ENCODE results near the gene P2RX6. TPM values are rescaled to one million over a fixed set of nuclear protein-coding genes. Genes with fewer than 3 reads are reported as not detected.

The P2RX6 gene
- total and polyA plus RNA-seq, 2 of the 4 experiments (the other 2 are of a cell fraction) = 0.90 to 1.6 TPM

DNA sequence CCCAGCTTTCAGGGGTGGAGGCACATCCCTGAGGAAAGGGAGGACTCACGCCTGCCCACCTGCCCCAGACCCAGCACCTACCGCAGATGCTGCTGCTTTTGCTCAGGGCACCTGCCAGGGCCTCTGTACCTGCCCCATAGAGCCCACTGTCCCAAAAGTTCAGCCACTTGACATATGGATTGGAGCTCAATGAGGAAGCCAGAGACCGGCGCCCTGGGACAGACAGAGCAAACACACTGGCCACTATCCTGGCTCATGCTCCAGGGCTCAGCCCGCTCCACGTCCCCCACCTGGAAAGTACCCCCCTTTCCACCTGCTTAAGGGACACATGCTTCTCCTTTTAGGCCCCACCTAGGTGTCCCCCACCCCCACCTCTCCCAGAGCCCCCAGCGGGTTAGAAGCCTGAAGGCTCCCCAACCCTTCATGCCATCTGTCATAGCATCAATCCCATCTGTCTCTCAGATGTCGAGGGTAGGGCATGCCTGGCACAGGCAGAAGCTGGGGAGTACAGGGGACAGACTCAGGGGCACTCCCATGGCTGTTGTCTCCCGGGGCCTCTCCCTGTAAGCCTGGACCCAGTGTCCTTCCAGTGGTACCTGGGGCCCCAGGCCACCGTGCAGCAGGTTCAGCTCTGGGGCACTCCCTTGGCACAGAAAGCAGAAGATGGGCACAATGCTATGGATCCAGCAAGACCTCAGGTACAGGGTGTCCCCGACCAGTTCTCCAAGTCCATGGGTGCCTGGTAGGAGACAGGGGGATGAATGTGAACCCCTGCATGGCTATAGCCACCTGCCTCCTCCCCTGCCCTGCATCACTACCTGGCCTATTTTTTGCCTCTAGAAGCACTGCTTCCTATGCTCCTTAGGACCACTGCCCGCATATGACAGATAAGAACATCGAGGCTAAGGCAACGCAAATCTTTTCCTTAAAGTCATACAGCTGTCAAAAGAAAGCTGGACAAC, 2.2 kb upstream of the P2RX6 start:
- POLR2A ChIA-PET (ENCODE audit: unreplicated experiment) = no interaction called here
- no peak overlapping the region for H3K56ac ChIP-seq (ENCODE audit: extremely low read depth, insufficient read depth, low read length)
- BruUV-seq (replicated peaks) = no TSS peak
- H3K23ac ChIP-seq (ENCODE audit: low read depth, low read length) = no peak overlapping the region
- H3K4me3 ChIP-seq (ENCODE audit: insufficient read depth, low read depth, low read length) = no peak overlapping the region
- no peak overlapping the region for H3K9ac ChIP-seq (ENCODE audit: low read depth, low read length)
- 0 out of 4 replicates have a peak, but pooled peaks cover 0 to 5% of the 10 kb centered on the region in 2 experiments for H3K79me1 ChIP-seq (ENCODE audit: low read depth in 1 of 2, low read length in 2 of 2)
- no peak overlapping the region for H3K4ac ChIP-seq (ENCODE audit: low read depth, low read length)
- no peak for DNase-seq
- no peaks in the 10 kb centered on the region for H3K36me3 ChIP-seq (ENCODE audit: control insufficient read depth, insufficient read depth, low read length)
- no peak overlapping the region for H3K4me2 ChIP-seq (ENCODE audit: low read depth, low read length)
- H2AK9ac ChIP-seq (replicated peaks; ENCODE audit: low read depth, low read length, poor library complexity) = no peak overlapping the region
- TF ChIP-seq MAFK (IDR thresholded peaks at IDR 0.05; ENCODE audit: low read depth, low read length) (no peak), RAD21 (IDR thresholded peaks at IDR 0.05; ENCODE audit: low read length) (no peak), RCOR1 (IDR thresholded peaks at IDR 0.05; ENCODE audit: insufficient replicate concordance, low read length) (no peak), FOS (IDR thresholded peaks at IDR 0.05; ENCODE audit: low read depth, low read length) (no peak), NFE2L2 (IDR thresholded peaks at IDR 0.05; ENCODE audit: low read depth, low read length) (no peak), CHD1 (IDR thresholded peaks at IDR 0.05; ENCODE audit: low read depth, low read length) (no peak), RFX5 (IDR thresholded peaks at IDR 0.05; ENCODE audit: low read depth, low read length) (no peak), MXI1 (IDR thresholded peaks at IDR 0.05; ENCODE audit: borderline replicate concordance, low read depth, low read length) (no peak), MAZ (IDR thresholded peaks at IDR 0.05; ENCODE audit: borderline replicate concordance, low read depth, low read length) (no peak), BHLHE40 (IDR thresholded peaks at IDR 0.05; ENCODE audit: low read depth, low read length) (no peak)
- TF ChIP-seq, protein P1, sequence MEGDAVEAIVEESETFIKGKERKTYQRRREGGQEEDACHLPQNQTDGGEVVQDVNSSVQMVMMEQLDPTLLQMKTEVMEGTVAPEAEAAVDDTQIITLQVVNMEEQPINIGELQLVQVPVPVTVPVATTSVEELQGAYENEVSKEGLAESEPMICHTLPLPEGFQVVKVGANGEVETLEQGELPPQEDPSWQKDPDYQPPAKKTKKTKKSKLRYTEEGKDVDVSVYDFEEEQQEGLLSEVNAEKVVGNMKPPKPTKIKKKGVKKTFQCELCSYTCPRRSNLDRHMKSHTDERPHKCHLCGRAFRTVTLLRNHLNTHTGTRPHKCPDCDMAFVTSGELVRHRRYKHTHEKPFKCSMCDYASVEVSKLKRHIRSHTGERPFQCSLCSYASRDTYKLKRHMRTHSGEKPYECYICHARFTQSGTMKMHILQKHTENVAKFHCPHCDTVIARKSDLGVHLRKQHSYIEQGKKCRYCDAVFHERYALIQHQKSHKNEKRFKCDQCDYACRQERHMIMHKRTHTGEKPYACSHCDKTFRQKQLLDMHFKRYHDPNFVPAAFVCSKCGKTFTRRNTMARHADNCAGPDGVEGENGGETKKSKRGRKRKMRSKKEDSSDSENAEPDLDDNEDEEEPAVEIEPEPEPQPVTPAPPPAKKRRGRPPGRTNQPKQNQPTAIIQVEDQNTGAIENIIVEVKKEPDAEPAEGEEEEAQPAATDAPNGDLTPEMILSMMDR (conservative IDR thresholded peaks at IDR 0.05; ENCODE audit: low read depth, low read length) = no peak
- H2BK5ac ChIP-seq (ENCODE audit: low read depth, low read length, poor library complexity, severe bottlenecking) = no peak overlapping the region
- no peak overlapping the region for H3K14ac ChIP-seq (replicated peaks; ENCODE audit: low read depth, low read length)
- H4K20me1 ChIP-seq (ENCODE audit: insufficient read depth, low read length) = peaks cover 4% of the 10 kb centered on the region; the same call in 1 of the 2 replicates
- ATAC-seq (ENCODE audit: low read depth) = no peak
- H3K9me3 ChIP-seq (ENCODE audit: control insufficient read depth, insufficient read depth, low read length) = no peaks in the 10 kb centered on the region
- intact Hi-C loops (cut with micrococcal nuclease) (no loop called here), dilution Hi-C loops (cut with HindIII; ENCODE audit: low sequenced_read_pairs, unreplicated experiment) (no loop called here), in situ Hi-C loops (cut with MboI; ENCODE audit: low sequenced_read_pairs) (loop anchor here (10.0 kb wide), 1 partner anchor 82 kb away; no protein-coding TSS in a partner anchor)
- H4K5ac ChIP-seq (ENCODE audit: low read depth, low read length) = no peak overlapping the region
- H3K27me3 ChIP-seq (ENCODE audit: control insufficient read depth, insufficient read depth, low read length) = no peaks in the 10 kb centered on the region
- no peak overlapping the region for H2BK120ac ChIP-seq (ENCODE audit: low read depth, low read length)
- peaks cover 14% of the 10 kb centered on the region for H3K4me1 ChIP-seq (ENCODE audit: control insufficient read depth, insufficient read depth, low read length)
- no peak overlapping the region for H4K8ac ChIP-seq (ENCODE audit: low read depth in 2 of 2, low read length in 2 of 2)
- H2BK15ac ChIP-seq (ENCODE audit: low read depth, low read length) = no peak overlapping the region
- no peak overlapping the region for H2AK5ac ChIP-seq (ENCODE audit: low read depth, low read length)
- no peak overlapping the region for H2AFZ ChIP-seq (replicated peaks; ENCODE audit: low read length, poor library complexity)
- no peak overlapping the region for H3K27ac ChIP-seq (ENCODE audit: insufficient read depth, low read length)
- no peak overlapping the region for H4K91ac ChIP-seq (ENCODE audit: insufficient read depth, low read depth, low read length)
- WGBS, 2 experiments (ENCODE audit: extremely low coverage in 2 of 2, insufficient read length in 1 of 2) = 76% methylated on average over 9 of the region's 14 CpGs; no CpG with 5 or more reads in 1 of the 2 experiments
- H3K18ac ChIP-seq (ENCODE audit: low read depth, low read length) = no peak overlapping the region
- CTCF ChIA-PET = interaction anchor here (0.6 kb wide), 1 partner anchor 197 kb away, joined by 4 read pairs; no protein-coding TSS in a partner anchor
- H3K9me1 ChIP-seq (ENCODE audit: insufficient read depth, low read length) = peaks cover 10% of the 10 kb centered on the region
- no peak overlapping the region for H2BK20ac ChIP-seq (ENCODE audit: low read depth, low read length)
